GM18520 (cell line): ENCODE results near the gene RSRC1.
"Not testable (repeated sequence)": the region's sequence is repeated elsewhere in the genome, so short reads cannot be mapped to it uniquely, and the experiment has no call there.

Source experiments
- ATAC-seq: cut with Tn5 transposase; IDR thresholded peaks from one replicate; pipeline ENCODE4 v1.9.1; 2021; ENCODE audit not compliant: unreplicated experiment

RSRC1 gene, protein sequence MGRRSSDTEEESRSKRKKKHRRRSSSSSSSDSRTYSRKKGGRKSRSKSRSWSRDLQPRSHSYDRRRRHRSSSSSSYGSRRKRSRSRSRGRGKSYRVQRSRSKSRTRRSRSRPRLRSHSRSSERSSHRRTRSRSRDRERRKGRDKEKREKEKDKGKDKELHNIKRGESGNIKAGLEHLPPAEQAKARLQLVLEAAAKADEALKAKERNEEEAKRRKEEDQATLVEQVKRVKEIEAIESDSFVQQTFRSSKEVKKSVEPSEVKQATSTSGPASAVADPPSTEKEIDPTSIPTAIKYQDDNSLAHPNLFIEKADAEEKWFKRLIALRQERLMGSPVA

DNA sequence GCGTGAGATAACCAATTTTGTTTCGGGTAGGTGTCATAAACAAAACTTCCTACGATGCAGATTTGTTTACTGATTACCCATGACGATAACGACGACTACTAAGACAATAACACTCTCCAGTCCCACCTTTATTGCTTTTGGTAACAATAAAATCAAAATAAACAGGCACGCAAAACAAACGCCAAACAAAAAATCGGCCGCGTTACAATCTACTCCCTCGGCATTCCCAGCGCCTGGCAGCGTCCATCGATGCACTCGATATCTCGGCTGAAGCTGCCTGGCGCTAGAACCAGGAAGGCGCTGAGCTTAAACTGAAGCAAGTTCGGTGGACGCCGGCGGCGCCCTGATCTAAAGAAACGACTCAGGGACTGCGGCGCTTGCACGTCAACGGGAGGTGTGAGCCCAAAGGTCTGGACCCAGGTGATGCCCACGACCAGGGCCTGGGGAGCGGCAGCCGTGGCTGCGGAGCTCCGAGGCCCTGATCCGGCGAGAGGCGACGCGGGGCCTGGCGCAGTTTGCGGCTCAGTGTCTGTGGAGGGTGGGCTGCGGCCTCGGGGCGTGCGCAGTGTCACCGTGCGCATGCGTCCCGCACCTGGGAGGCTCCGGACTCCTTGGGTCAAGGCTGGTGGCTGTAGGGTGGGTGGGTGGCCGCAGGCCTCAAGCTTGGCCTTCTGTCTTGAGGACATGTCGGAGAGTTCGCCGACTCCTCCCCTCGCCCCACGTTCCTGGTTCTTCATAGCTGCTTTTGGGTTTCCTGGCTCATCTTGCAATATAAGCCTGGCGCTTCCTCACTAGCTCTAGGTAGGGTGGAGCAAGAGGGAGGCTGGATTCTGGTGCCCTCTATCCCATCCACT lies at the start of gene RSRC1:
Gene RSRC1 (plus strand): TSS at position 286 of the 854 bp plus-strand sequence. CDS start 12,016 bp downstream, outside the sequence.
- ATAC-seq, result peak; percentile 53

DNA sequence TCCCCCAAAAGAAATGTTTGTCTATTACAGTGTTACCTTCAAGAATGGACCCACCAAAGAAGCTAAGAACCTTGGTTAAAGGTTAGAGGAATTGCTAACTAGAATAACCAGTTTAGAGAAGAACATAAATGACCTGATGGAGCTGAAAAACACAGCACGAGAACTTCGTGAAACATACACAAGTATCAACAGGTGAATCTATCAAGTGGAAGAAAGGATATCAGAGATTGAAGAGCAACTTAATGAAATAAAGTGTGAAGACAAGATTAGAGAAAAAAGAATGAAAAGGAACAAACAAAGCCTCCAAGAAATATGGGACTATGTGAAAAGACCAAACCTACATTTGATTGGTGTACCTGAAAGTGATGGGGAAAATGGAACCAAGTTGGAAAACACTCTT lies 44.3 kb upstream of the RSRC1 start:
- ATAC-seq, result not testable (repeated sequence)

DNA sequence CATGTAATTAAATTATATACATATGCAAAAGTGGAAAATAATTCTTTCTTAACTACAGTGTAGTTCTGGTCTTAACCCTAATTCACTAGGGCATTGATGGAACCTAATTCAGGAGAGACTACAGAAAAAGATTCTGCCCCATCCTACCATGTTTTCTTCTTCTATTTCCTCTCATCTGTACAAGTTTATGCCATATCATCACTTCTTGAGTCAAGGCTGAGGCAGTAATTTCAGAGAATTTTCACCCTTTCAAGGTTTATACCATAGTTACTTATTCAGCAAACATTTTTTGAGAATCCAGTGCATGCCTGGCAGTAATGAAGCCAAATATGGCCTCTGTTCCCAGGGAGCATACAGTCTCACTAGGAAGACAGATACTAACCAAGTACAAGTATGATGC lies 37.1 kb upstream of the RSRC1 start:
- no peak for ATAC-seq

DNA sequence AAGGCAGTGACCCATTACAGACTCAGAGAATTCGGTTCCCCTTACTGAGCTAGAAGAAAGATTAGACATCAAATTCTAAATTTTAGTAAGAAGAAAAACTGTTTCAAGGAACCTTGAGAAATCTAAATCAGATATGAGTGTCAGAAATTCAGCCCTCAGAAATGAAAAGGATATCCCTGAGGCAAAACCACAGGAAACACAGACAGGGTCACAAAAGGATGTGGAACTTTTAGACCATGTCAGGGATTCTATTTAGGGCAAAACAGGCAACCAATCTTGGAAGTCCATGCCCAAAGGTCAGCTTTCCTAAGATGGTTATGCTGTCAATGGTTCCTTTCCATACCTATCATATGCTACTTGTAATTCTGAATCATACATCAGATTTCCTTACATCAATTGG lies 35.3 kb upstream of the RSRC1 start:
- ATAC-seq, result no peak

DNA sequence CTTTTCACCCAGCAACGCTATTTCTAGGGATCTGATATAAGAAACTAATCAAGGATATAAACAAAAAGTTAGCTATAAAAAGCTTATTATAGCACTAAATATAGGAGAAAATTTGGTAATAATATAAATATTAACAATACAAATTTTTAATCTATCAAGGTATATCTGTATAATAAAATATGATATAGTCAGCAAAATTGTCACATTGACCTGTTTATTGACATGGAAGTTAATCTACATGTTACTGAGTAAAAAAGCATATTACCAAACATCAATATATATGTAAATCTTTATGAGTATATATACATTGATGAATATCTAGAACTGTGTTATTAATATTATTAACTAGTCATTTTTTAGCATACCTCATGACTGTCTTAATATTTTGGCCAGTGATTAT lies 30.3 kb upstream of the RSRC1 start:
- ATAC-seq, result no peak

DNA sequence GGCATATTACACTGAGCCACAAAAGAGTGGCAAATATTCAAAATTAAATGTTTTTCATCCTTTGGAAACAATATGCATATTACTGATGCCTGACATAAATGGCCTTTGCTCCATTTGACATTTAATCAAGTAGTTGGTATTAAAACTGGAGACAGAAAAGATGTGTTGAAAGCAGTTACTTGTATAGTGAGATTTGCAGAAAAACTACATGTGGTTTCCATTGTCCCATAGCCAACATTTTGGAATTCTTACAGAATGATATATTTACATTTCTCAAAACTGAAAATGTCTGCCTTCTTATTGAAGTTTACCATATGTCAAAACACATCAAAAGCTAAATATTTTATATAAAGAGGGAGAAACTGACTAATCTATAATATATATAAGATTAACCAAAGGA lies 25.2 kb upstream of the RSRC1 start:
- no peak for ATAC-seq

DNA sequence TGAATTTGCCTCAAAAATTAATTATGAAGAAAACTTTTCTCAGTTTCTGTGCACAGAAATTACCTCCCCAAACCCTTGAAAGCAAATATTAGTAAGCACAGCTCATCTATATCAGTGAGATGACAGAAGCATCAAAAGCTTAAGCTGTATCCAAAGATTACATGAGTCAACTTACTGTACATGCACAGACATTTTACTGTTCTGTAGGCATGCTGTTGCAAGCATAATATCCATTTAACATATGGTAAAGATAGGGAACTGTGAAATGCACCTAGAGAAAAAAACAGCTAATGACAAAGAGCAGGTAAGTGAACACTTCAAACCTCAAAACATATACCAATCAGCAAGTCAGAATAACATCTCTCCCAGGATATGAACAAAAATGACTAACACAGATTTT lies 24.5 kb upstream of the RSRC1 start:
- ATAC-seq, result no peak

DNA sequence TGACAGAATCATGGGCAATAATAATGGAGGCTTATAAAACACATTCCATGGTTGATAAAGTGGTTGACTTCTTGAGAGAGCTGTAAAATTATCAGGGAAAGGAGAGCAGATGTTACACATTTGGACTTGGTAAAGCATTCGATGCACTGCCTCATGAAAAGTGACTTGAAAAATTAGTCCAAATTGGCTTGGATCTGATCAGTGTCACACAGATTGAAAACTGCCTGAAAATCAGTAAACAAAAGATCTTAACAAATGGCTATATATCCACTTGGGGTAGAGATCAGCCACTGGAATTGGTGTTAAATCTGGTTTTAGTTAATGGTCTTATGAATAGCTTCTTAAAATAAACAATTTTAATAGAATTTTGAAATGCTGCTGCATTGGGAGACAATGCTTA lies 24.0 kb upstream of the RSRC1 start:
- ATAC-seq, result no peak

DNA sequence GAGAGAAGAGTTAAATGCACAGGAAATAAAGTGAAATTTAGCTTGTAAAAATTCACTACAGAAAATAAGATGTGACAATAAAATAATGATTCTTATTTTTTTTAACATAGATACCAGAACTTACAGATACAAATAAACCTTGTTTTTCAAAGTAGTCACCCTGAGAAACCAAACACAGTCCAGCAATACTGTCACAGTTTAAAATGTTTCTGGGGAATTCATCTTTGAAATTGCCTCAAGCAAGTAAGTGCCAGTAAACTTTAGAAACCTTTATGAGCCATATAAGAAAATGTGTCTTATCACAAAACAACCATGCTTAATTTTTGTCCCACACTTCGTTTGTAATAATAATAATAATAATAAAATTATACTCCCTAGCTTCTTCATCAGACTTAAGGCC lies 23.5 kb upstream of the RSRC1 start:
- ATAC-seq, result no peak

DNA sequence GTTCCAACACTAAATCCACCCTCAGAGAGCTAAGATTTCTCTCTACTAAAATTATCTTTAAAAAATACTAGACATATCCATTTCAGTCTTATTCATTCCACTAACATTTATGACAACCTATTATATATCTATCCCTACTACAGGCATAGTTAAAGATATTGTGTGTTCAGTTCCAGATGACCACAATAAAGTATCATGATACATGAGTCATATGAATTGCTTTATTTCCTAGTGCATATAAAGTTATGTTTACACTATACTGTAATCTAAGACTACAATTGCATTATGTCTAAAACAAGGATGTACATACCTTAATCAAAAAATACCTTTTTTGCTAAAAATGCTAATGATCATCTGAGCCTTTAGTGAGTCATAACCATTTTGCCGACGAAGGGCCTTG lies 23.1 kb upstream of the RSRC1 start:
- ATAC-seq, result no peak

DNA sequence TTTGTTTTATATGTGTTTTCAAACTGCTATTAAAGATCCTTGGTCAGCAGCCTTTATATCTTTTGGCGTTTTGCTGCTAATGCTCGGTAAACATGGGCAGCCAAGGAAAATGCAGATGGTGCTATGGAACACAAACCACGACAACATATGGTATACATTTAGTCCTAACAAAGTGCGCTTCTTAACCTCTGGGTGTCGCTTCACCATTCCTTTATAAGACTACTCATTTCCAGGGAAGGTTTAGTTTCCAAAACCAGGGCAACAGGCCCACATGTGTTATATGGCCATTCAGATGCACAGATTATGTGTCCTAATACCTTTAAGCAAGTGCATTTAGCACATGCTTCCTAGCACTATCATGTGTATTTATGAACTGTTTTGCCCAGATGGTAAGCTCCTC lies 18.4 kb upstream of the RSRC1 start:
- ATAC-seq, result no peak

DNA sequence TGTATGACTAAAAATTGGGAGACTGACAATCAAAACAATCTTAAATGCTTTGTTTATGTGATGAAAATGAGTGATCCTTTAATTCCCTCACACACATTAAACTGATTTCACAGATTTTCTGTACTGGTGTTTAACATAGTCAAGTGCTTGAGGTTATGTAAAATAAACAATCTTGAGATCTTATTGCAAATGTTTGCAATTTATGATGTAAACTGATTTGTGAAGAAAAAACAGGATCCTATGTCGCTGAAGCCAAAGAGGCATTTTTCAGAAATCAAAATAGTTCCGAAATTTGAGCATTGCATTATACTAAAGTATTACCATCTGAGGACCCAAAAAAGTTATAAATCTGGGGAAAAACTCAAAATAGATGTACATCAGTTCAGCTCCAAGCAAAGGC lies 16.4 kb upstream of the RSRC1 start:
- no peak for ATAC-seq

DNA sequence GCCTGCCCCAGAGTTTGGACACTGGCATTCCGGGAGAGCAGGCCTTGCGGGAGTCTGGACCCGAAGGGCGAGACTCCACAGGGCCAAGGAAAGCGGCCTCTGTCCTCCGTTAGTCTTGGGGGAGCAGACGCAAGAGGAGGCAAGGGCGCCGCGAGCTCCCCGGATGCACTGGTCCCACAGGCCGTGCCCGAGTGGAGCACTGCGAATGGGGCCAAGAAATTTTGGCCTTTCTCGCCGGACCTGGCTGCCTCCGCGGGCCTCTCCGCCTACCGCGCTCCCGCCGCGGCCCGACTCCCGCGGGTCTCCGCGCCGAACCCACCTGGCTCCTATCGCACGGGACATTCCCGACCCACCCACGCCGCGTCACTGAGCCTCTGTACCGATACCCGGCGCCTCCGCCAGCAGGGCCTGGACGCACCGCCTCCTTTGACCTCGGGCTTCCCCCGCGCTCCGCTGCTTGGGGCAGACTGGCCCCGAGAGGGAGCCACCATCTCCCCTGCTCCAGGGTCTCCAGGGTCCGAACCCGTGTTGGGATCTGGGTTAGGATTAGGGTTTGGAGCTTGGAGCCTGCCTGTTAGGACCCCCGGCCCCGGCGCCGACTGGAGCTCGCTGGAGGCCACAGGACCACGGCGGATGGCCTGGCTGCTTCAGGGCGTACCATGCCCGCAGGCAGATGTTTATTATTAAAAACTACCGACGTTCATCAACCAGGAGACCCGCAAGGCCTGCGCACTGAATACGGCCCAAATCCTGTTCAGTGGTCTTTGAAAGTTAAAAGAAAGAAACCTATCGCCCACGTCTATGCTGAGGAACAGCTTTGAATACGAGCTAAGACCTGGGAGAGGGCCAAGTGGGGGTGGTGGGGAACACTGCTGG lies 15.4 kb upstream of the RSRC1 start:
- ATAC-seq, result no peak

DNA sequence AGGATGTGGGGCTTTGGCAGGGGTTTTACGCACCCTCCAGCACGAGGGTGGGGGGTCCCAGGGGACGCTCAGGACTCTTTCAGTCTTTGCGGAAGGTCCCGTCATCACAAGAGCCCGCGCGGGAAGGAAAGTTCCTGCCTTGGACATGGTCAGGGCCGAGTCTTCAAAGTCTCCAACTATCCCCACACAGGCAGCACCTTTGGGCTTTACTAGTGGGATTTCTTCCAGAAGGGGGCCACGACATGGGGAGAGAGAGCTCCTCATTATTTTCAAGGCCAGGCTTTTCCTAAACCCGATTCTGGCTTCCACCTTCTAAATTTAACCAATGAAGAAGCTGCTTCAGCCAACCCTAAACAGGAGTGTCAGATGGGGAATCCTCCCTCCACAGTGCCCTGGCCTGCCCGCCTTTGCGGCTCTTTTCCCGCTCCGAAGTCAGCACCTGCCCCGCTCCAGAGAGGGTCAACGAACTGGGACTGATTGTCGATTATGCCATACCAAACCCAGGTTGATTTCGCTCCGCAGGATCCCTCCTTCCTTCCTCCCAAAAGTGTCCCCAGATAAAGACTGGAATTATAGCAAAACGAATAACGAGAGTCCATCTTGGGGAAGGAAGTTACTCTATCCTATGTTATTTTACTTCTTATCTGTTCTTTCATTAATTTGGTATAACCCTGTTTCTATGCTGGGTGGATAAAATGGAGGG lies 14.6 kb upstream of the RSRC1 start:
- ATAC-seq, result no peak

DNA sequence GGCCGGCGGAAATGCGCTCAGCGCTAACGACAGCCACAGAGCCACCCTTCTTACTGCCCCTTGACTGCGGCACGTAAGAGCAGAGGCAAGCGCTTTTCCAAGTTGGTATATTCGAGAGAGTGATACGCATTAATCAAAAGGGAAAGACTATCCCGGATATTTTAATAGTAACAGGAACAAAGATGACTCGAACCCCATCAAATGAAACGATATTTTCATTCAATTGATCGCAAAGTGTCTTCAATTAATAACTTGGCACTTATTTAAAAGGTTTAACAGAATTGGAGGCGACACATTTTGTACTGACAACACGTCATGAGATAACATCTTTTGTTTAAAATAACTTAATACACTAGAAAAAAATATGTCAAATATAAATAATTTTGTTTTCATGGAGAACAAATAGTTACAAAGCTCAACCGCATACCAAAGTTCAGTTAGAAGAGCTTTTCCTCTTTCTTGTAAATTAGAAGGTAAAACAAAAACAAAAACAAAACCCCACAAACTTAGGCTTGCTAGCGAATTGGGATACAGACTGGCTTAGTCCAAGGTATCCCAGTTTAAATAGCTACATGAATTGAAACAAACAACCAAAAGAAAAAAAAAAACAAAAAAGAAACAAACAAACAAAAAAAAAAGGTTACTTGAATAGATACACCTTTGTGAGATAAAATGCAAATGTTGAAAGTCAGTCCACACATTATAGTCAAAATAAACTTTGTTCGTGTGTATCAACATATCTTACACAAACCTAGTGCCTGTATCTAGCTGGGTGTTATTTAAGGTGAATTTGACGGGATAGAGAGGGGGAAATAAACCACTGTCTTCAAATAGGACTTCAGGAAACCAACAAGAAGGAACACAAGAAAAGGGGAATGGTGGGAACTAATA lies 13.8 kb upstream of the RSRC1 start:
- no peak for ATAC-seq

DNA sequence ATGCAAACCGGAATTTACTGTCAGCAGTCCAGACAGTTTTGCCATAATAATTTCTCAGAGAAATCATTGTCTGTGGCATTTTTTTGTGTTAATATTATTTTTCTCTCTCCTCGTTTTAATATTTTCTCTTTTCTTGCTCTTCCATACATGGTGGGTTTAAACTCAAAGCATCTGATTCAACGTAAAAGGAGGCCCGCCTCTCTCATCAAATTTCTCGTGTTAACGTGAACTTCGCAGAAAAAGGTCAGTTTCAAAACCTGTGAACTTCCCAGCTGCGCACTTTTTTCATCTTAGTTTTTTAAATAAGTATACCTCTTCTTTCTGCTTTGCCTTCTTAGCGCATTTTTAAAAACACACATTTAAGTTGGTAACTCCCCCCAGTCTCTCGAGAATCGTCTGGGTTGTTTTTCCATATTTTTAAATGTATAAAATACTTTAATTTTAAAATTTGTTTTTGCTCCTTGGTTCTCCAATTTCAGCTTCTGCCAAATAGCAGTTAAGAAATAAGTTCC lies 12.8 kb upstream of the RSRC1 start:
- ATAC-seq, result no peak

DNA sequence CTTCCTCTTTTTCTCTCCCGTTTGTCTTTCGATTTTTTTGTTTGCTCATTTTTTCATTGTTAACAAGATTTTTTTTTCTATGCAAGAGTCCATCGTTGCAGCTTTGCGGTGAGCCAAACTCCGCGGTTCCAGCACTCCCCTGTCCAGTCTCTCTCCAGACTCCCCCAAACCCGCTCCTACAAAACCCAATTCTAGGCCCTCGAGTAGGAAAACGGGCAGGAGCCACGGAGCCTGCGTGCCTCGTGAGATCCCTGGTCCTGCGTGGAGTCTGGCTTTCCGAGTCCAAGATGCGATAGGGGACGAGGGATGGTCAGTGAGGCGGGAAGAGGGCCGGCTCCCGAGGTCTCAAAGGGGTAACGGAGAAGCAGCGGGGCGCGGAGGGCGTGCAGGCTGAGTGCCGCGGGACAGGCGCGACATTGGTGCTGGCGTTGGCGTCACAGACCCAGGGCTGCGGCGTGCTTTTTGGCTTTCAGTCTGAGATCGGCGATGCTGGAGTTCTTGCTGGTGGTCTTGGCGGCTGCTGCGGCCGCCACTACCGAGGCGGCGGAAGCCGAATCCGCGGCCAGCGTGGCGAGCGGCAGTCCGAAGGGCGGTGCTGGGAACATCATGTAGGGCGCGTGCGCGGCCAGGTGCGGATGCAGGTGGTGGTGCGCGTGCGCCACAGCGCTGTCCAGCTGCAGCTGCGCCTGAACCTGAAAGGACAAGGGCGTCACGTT lies 12.1 kb upstream of the RSRC1 start:
- peak; percentile 85 for ATAC-seq

DNA sequence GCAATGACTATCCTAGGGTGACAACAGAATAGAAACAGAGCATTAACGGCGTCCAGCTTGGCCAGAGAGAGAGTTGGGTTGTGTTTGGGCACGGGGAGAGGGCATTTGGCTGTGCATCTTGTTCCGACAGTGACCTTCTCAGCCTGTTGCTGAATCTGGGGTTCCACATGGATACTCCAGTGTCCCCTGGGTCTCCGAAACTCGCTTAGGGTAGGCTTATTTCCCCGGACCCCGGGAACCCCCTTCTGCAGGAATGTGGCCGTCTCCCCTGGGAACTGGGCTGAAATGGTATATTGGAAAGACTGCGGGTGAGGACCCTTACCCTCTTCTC lies 11.6 kb upstream of the RSRC1 start:
- no peak for ATAC-seq

DNA sequence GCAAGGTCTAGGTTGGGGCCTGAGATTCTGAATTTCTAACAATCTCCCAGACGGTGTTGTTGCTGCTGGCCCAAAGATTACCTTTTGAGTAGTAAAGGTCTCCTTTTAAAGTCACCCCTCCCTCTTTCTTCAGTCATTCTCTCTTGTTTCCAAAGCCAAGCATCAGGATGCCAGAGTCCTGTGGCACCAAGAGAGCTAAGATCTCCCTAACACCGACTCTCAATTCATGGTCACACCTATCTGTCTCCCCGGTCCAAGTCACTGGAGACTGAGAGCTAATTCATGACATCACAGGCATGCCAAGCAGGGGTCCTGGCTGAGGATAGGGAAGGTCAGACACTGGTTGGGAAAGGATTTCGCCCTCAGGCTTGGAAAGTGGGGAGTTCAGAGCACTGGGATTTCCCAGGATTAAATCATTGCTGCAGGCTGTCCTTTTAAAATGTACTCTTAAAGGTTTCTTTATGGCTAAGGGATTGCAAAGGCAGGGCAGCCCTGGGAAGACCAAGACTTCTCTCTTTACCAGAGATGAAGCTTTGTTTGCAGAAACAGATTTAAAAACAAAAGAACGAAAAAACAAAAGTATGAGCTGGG lies 11.0 kb upstream of the RSRC1 start:
- ATAC-seq, result no peak
